ENCODE measurements around the gene NCAM1.

NCAM1 gene

GRCh38 chr11:112961751-112962578, 745 bp downstream of the NCAM1 start:
- Mint-ChIP-seq H3K27ac (no peak overlapping the region), H3K9me3 (no peaks in the 10 kb centered on the region), H3K36me3 (peaks cover 2% of the 10 kb centered on the region), H3K27me3 (peaks cover 79% of the 10 kb centered on the region), H3K4me1 (peaks cover 15% of the 10 kb centered on the region), H3K4me3 (peak overlapping the region; percentile 74)
- CTCF ChIA-PET, result no interaction called here
- peak; percentile 30 for DNase-seq

- Mint-ChIP-seq H3K36me3 (peaks cover 2% of the 10 kb centered on the region), H3K27ac (no peak overlapping the region), H3K27me3 (peaks cover 70% of the 10 kb centered on the region), H3K4me1 (peaks cover 15% of the 10 kb centered on the region), H3K4me3 (peak overlapping the region; percentile 74), H3K9me3 (no peaks in the 10 kb centered on the region)
- no peak for DNase-seq
- CTCF ChIA-PET, result no interaction called here
These were observed 1.6 kb downstream of the NCAM1 start for GRCh38 chr11:112962579-112963367.

GRCh38 chr11:112963368-112963955, 2.2 kb downstream of the NCAM1 start:
- CTCF ChIA-PET, result no interaction called here
- Mint-ChIP-seq H3K27me3 (peaks cover 64% of the 10 kb centered on the region), H3K9me3 (no peaks in the 10 kb centered on the region), H3K4me3 (no peak overlapping the region), H3K4me1 (peaks cover 15% of the 10 kb centered on the region), H3K27ac (no peak overlapping the region), H3K36me3 (peaks cover 2% of the 10 kb centered on the region)
- DNase-seq, result no peak

DNA sequence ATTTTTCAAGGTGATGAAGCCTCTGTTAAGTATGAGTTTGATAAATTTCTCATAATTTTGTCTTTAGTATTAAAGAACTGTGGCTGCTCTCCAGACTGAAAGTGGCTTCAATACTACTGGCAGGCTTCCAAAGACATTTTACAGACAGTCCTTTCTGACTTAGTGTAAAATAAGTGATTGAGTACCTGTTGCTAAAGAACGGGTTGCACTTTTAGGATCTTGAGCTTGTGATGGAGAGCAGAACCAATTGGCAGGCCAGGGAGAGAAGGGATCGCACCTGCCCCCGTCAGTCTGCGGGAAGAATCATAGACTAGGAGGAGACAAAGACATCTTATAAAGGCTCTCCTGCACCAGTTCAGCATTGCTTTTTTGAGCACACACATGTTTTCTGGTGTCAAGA, 4.4 kb downstream of the NCAM1 start:
- DNase-seq, result no peak
- H3K36me3 Mint-ChIP-seq, result peaks cover 2% of the 10 kb centered on the region
- no peak overlapping the region for H3K4me3 Mint-ChIP-seq
- CTCF ChIA-PET, result no interaction called here
- no peaks in the 10 kb centered on the region for H3K9me3 Mint-ChIP-seq
- H3K4me1 Mint-ChIP-seq, result peaks cover 15% of the 10 kb centered on the region
- H3K27me3 Mint-ChIP-seq, result peaks cover 46% of the 10 kb centered on the region
- no peak overlapping the region for H3K27ac Mint-ChIP-seq

DNA sequence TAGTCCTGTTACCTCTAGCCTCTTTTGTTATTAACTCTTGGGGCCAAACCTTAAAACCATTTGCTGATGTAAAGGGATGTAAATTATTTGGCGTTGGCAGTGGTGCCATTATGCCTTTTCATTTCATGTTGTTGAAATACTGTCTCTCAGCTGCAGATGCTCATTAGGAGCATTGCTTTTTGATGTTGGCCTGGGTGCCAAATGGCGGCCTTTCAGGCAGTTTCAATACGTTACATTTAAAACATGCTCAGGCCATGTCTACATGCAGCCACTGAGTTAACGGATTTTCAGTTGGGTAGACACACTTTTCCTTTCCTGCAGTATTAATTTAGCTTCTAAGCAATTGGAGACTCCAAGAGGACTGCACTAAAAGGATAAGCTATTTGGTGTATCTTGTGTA, 5.3 kb downstream of the NCAM1 start:
- Mint-ChIP-seq H3K27ac (no peak overlapping the region), H3K36me3 (peaks cover 2% of the 10 kb centered on the region), H3K4me1 (peaks cover 10% of the 10 kb centered on the region), H3K27me3 (peaks cover 37% of the 10 kb centered on the region), H3K9me3 (no peaks in the 10 kb centered on the region), H3K4me3 (no peak overlapping the region)
- CTCF ChIA-PET, result no interaction called here
- no peak for DNase-seq

DNA sequence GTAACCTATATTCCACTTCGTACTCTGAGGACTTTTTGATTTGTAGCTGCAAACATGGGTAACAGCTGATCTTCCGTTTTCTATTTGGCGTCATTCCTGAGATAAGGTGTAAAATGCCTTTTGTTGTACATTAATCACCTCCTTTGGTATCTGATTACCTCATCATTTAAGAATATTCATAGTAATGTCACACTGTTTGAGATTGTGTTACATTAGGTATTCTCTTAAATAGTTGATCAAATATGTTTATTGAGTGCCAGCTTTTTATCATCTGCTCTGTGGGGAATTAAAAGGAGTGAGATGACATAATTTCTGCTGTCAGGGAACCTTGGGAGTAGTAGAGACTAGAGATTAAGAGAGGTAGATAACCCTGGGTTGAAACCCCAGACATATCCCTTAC, 5.9 kb downstream of the NCAM1 start:
- no peak overlapping the region for H3K4me3 Mint-ChIP-seq
- no peaks in the 10 kb centered on the region for H3K9me3 Mint-ChIP-seq
- no peak for DNase-seq
- CTCF ChIA-PET, result no interaction called here
- peaks cover 7% of the 10 kb centered on the region for H3K4me1 Mint-ChIP-seq
- peaks cover 32% of the 10 kb centered on the region for H3K27me3 Mint-ChIP-seq
- no peak overlapping the region for H3K27ac Mint-ChIP-seq
- H3K36me3 Mint-ChIP-seq, result peaks cover 2% of the 10 kb centered on the region

GRCh38 chr11:112968941-112969713, 7.9 kb downstream of the NCAM1 start:
- Mint-ChIP-seq H3K9me3 (no peaks in the 10 kb centered on the region), H3K4me1 (no peaks in the 10 kb centered on the region), H3K27ac (no peak overlapping the region), H3K27me3 (peaks cover 11% of the 10 kb centered on the region), H3K4me3 (no peak overlapping the region), H3K36me3 (no peaks in the 10 kb centered on the region)
- no peak for DNase-seq
- CTCF ChIA-PET, result no interaction called here

GRCh38 chr11:112971195-112971594, 10.0 kb downstream of the NCAM1 start:
- Mint-ChIP-seq H3K9me3 (no peaks in the 10 kb centered on the region), H3K27me3 (peaks cover 3% of the 10 kb centered on the region), H3K4me1 (no peaks in the 10 kb centered on the region), H3K36me3 (no peaks in the 10 kb centered on the region), H3K27ac (no peak overlapping the region), H3K4me3 (no peak overlapping the region)
- CTCF ChIA-PET, result no interaction called here
- no peak for DNase-seq

- Mint-ChIP-seq H3K4me3 (no peak overlapping the region), H3K36me3 (no peaks in the 10 kb centered on the region), H3K9me3 (no peaks in the 10 kb centered on the region), H3K4me1 (no peaks in the 10 kb centered on the region), H3K27ac (no peak overlapping the region), H3K27me3 (peaks cover 3% of the 10 kb centered on the region)
- CTCF ChIA-PET, result no interaction called here
- DNase-seq, result no peak
These were observed 10.6 kb downstream of the NCAM1 start for GRCh38 chr11:112971827-112972226.

GRCh38 chr11:112972399-112973145, 11.4 kb downstream of the NCAM1 start:
- H3K27ac Mint-ChIP-seq, result no peak overlapping the region
- H3K27me3 Mint-ChIP-seq, result peaks cover 3% of the 10 kb centered on the region
- H3K9me3 Mint-ChIP-seq, result no peaks in the 10 kb centered on the region
- CTCF ChIA-PET, result no interaction called here
- H3K4me3 Mint-ChIP-seq, result no peak overlapping the region
- H3K36me3 Mint-ChIP-seq, result no peaks in the 10 kb centered on the region
- DNase-seq, result no peak
- no peaks in the 10 kb centered on the region for H3K4me1 Mint-ChIP-seq

GRCh38 chr11:112975051-112975450, 13.8 kb downstream of the NCAM1 start:
- Mint-ChIP-seq H3K9me3 (no peaks in the 10 kb centered on the region), H3K4me1 (no peaks in the 10 kb centered on the region), H3K36me3 (no peaks in the 10 kb centered on the region), H3K27ac (no peak overlapping the region), H3K27me3 (no peaks in the 10 kb centered on the region), H3K4me3 (no peak overlapping the region)
- no peak for DNase-seq
- CTCF ChIA-PET, result no interaction called here

- no peaks in the 10 kb centered on the region for H3K4me1 Mint-ChIP-seq
- H3K27me3 Mint-ChIP-seq, result no peaks in the 10 kb centered on the region
- DNase-seq, result no peak
- H3K27ac Mint-ChIP-seq, result no peak overlapping the region
- no peaks in the 10 kb centered on the region for H3K9me3 Mint-ChIP-seq
- CTCF ChIA-PET, result no interaction called here
- H3K36me3 Mint-ChIP-seq, result no peaks in the 10 kb centered on the region
- H3K4me3 Mint-ChIP-seq, result no peak overlapping the region
These were observed 14.3 kb downstream of the NCAM1 start for GRCh38 chr11:112975493-112975892.

- no peaks in the 10 kb centered on the region for H3K9me3 Mint-ChIP-seq
- H3K4me1 Mint-ChIP-seq, result no peaks in the 10 kb centered on the region
- no peak for DNase-seq
- CTCF ChIA-PET, result no interaction called here
- no peaks in the 10 kb centered on the region for H3K27me3 Mint-ChIP-seq
- no peak overlapping the region for H3K4me3 Mint-ChIP-seq
- no peak overlapping the region for H3K27ac Mint-ChIP-seq
- H3K36me3 Mint-ChIP-seq, result no peaks in the 10 kb centered on the region
These were observed 16.5 kb downstream of the NCAM1 start for GRCh38 chr11:112977755-112978154.

GRCh38 chr11:112983887-112984286, 22.7 kb downstream of the NCAM1 start:
- H3K27ac Mint-ChIP-seq, result no peak overlapping the region
- peaks cover 1% of the 10 kb centered on the region for H3K9me3 Mint-ChIP-seq
- no peak overlapping the region for H3K4me3 Mint-ChIP-seq
- H3K27me3 Mint-ChIP-seq, result no peaks in the 10 kb centered on the region
- H3K4me1 Mint-ChIP-seq, result no peaks in the 10 kb centered on the region
- CTCF ChIA-PET, result no interaction called here
- DNase-seq, result no peak
- no peaks in the 10 kb centered on the region for H3K36me3 Mint-ChIP-seq
